ENCODE results near the gene SLCO2A1.

- TF ChIP-seq CTCF (IDR thresholded peaks at IDR 0.05) (no peak), POLR2A (IDR thresholded peaks at IDR 0.05) (no peak)
Observed at GRCh38 chr3:133997871-133998635, 31.7 kb downstream of the SLCO2A1 start.

Measured in Peyer's patch (tissue), 4 donors.